Activated naive CD4-positive, alpha-beta T cell treated with anti-CD3 and anti-CD28 coated beads for 36 hours (primary cell): ENCODE measurements around the gene DGKI. TPM values are rescaled to one million over a fixed set of nuclear protein-coding genes. Genes with fewer than 3 reads are reported as not detected.

Experiments used
- CTCF ChIA-PET: fragments of 350-600 bp; sonication (Branson Sonifier 250); formaldehyde crosslinking; loops from one replicate; lab custom pipeline; 2021; ENCODE audit warnings: antibody characterized with exemption; lab: Charles Lee
- DNase-seq: peaks from one replicate; pipeline ENCODE4 v3.0.0-alpha.2; 2020
- H3K27ac Mint-ChIP-seq: one replicate; pipeline ENCODE4 v1.8.0; 2021; ENCODE audit warnings: mild to moderate bottlenecking, mixed read lengths
- H3K27me3 Mint-ChIP-seq: one replicate; pipeline ENCODE4 v1.8.0; 2021; ENCODE audit warnings: low read depth, mixed read lengths
- H3K36me3 Mint-ChIP-seq: one replicate; pipeline ENCODE4 v1.8.0; 2021; ENCODE audit warnings: low read depth, mixed read lengths
- H3K4me1 Mint-ChIP-seq: one replicate; pipeline ENCODE4 v1.8.0; 2021; ENCODE audit warnings: low read depth, mixed read lengths
- H3K4me3 Mint-ChIP-seq: one replicate; pipeline ENCODE4 v1.8.0; 2021; ENCODE audit warnings: mild to moderate bottlenecking, moderate library complexity, mixed read lengths
- H3K9me3 Mint-ChIP-seq: one replicate; pipeline ENCODE4 v1.8.0; 2021; ENCODE audit warnings: mixed read lengths
- intact Hi-C: fragments of 100-400 bp; cut with micrococcal nuclease; formaldehyde crosslinking; loops from one replicate; pipeline ENCODE4 v1.15.1; 2023
- total RNA-seq, 2 experiments: library from RNA; stranded (reverse); gene quantifications; one replicate each; pipeline ENCODE4 v1.2.3, GENCODE V29; 2021

DGKI gene
- total RNA-seq, 2 experiments from 2014 or later: 2.0 to 2.7 TPM

DNA sequence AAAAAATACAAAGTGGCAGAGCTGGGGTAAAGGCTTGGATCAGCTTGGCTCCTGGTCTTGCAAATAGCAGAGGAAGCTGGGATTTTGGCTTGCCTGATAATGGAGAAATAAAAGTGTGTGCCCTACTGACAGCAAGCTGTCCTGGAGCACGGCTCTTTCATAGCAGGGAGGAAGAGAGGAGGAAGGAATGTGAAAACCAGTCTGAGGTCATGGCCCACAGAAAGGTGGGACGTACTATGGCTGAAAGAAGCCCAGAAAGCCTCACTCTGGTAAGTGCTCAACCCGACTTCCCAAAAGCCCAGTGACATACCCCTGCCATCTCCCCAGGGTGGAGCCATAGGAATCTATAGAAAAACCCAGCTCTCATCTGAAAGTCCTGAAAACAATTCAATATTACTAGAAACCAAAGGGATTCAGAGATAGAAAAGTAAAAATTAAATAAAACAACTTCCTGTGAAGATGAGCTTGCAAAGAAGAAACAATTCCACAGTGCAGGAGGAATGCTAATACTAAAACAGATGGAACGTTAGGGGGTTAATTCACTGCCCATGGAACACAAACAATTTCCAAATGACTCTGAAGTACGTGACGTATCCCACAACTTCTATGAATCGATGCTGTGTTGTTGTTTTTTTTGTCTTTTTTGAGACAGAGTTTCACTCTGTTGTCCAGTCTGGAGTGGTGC lies 256.6 kb downstream of the DGKI start:
- Mint-ChIP-seq H3K4me1 (no peaks in the 10 kb centered on the region), H3K4me3 (no peak overlapping the region), H3K27ac (no peak overlapping the region), H3K9me3 (no peaks in the 10 kb centered on the region), H3K36me3 (no peaks in the 10 kb centered on the region), H3K27me3 (no peaks in the 10 kb centered on the region)
- CTCF ChIA-PET: interaction anchor here (0.7 to 0.9 kb wide), 2 partner anchors 13 to 15 kb away, joined by 3 to 4 read pairs; no protein-coding TSS in a partner anchor
- no peak for DNase-seq
- intact Hi-C loops: loop anchor here (10.0 kb wide), 1 partner anchor 1185 kb away; no protein-coding TSS in a partner anchor

DNA sequence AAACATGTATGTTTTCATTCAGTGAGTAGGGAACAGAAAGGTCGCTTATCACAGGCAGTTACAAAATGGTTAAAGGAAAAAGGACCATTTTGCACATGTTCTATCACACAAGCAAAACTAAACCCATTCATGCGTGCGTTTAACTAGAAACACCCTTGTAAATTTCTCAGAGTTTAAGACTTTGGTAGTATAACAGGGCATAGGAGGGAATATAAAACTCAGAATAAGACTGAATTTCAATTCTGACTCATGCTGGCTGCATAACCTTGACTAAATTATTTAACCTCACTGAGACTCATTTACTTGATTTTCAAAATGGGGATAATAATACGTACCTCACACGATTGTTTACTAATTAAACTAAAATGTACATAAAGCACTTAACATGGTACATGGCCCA lies 259.4 kb downstream of the DGKI start:
- intact Hi-C loops: no loop called here
- CTCF ChIA-PET: no interaction called here
- H3K4me1 Mint-ChIP-seq: no peaks in the 10 kb centered on the region
- peaks cover 3% of the 10 kb centered on the region for H3K27me3 Mint-ChIP-seq
- no peaks in the 10 kb centered on the region for H3K36me3 Mint-ChIP-seq
- H3K9me3 Mint-ChIP-seq: no peaks in the 10 kb centered on the region
- H3K27ac Mint-ChIP-seq: no peak overlapping the region
- no peak overlapping the region for H3K4me3 Mint-ChIP-seq
- DNase-seq: no peak

DNA sequence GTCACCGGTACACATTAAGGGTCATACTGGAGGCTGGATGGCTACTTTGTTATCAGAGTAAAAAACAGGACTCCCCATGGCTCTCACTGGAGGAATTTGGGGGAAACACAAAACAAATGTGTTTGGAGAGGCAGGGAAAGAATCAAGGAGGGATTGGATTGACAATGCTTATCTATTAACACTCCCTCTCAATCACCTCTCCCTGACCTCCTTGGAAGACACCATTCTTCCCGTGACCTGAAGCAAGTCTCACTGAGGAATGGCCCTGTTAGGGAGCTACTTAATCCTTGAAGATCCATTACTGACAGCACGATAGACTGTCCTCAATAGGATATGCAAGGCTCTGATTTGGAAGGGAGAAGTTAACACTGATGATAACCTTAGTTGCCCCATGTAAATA lies 261.2 kb downstream of the DGKI start:
- no peak for DNase-seq
- Mint-ChIP-seq H3K27ac (no peak overlapping the region), H3K27me3 (peaks cover 3% of the 10 kb centered on the region), H3K9me3 (no peaks in the 10 kb centered on the region), H3K4me1 (no peaks in the 10 kb centered on the region), H3K36me3 (no peaks in the 10 kb centered on the region), H3K4me3 (no peak overlapping the region)
- intact Hi-C loops: no loop called here
- CTCF ChIA-PET: no interaction called here

DNA sequence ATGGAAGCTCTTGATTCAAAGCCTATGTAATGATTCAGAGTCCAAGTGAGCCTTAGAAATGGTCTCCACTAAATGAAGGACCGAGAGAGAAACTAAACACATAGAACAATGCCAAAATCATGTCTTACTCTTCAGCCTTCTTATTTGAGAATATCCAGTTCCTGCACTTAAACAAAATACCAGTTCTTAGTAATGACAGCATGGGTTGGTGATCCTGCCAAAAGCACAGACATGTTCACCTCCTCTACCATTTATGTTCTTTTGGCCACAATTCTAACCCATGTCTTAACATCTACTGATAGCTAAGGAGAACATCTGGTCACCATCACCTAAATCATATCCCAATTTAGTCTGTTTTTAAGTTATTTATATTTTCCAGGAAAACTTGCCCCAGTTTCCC lies 263.6 kb downstream of the DGKI start:
- CTCF ChIA-PET: interaction anchor here (0.5 kb wide), 1 partner anchor 17 kb away, joined by 3 read pairs; no protein-coding TSS in a partner anchor
- peaks cover 7% of the 10 kb centered on the region for H3K27me3 Mint-ChIP-seq
- no peak overlapping the region for H3K4me3 Mint-ChIP-seq
- no peak overlapping the region for H3K27ac Mint-ChIP-seq
- intact Hi-C loops: no loop called here
- no peaks in the 10 kb centered on the region for H3K36me3 Mint-ChIP-seq
- no peaks in the 10 kb centered on the region for H3K9me3 Mint-ChIP-seq
- no peaks in the 10 kb centered on the region for H3K4me1 Mint-ChIP-seq
- no peak for DNase-seq

DNA sequence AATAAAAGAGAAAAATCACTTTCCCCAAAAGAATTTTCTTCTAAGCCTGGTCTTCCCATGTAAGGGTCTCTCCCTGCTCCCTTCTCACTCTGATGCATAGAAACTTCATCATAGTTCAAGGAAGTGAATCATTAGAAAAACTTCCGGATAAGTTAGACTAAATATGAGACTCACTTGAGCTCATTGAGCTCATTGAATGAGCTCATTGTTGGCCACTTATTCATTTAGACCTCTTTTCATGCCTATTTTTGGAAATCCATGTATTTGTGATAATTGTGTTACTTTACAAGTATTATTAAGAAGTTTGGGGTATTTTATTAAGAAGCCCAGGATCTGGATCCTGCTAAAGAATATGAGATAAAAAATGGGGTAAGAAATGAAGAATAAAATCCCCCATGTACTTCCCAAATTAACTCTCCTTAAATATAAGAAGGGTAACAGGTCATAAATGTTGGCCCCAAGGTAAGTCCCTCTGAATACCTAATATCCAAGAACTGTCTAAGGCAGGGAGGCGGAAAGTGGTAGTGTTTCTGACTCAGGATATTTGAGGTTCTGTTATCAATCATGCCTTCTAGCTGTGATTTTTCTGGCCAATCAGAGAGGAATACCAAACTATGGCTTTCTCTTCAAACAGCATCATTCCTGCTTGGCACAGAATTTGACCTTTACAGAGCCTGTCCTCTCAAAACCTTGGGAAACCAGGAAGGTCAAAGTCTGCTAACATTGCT lies 266.7 kb downstream of the DGKI start:
- CTCF ChIA-PET: interaction anchor here (0.8 to 1.0 kb wide), 2 partner anchors 12 to 76 kb away, joined by 3 to 4 read pairs; no protein-coding TSS in a partner anchor
- Mint-ChIP-seq H3K4me3 (no peak overlapping the region), H3K9me3 (no peaks in the 10 kb centered on the region), H3K27me3 (peaks cover 13% of the 10 kb centered on the region), H3K36me3 (no peaks in the 10 kb centered on the region), H3K27ac (no peak overlapping the region), H3K4me1 (no peaks in the 10 kb centered on the region)
- intact Hi-C loops: no loop called here
- no peak for DNase-seq

DNA sequence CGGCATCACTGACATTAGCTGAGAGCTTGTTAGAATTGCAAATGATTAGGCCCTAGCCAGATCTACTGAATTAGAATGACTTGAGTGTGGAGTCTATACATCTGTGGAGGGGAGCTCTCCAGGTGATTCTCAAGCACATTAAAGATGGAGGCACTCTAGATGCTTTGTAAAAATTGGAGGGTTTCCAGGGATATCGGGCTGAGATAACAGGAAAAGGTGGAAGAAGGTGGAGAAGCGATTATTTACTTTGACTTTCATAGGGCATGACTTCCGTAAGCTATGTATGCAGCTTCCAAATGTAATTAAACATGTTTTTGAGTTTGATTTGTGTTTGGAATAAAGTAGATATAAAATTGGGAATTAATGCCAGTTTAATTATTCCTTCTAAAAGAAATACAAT lies 268.2 kb downstream of the DGKI start:
- no peaks in the 10 kb centered on the region for H3K4me1 Mint-ChIP-seq
- CTCF ChIA-PET: no interaction called here
- intact Hi-C loops: no loop called here
- H3K9me3 Mint-ChIP-seq: no peaks in the 10 kb centered on the region
- H3K36me3 Mint-ChIP-seq: no peaks in the 10 kb centered on the region
- peaks cover 13% of the 10 kb centered on the region for H3K27me3 Mint-ChIP-seq
- DNase-seq: no peak
- no peak overlapping the region for H3K4me3 Mint-ChIP-seq
- H3K27ac Mint-ChIP-seq: no peak overlapping the region

DNA sequence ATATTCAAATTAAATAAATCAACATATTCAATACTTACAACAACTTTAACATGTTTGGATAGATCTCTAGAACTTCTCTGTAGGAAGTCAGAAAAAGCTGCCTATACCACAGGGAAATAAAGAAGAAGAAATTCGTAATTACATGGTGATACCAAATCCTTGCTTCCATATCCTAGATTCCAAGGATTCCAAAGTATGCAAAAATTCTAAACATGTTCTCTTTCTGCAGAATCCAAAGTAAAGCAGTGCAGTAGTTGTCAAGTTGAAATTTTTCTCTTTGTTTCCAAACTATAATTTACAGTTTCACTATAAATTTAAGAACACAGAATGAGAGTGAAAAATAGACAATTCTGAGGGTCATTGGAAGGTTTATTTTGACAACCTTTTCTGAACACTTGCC lies 269.6 kb downstream of the DGKI start:
- intact Hi-C loops: no loop called here
- DNase-seq: no peak
- Mint-ChIP-seq H3K36me3 (no peaks in the 10 kb centered on the region), H3K4me3 (no peak overlapping the region), H3K4me1 (no peaks in the 10 kb centered on the region), H3K27ac (no peak overlapping the region), H3K9me3 (no peaks in the 10 kb centered on the region), H3K27me3 (peaks cover 10% of the 10 kb centered on the region)
- CTCF ChIA-PET: no interaction called here

DNA sequence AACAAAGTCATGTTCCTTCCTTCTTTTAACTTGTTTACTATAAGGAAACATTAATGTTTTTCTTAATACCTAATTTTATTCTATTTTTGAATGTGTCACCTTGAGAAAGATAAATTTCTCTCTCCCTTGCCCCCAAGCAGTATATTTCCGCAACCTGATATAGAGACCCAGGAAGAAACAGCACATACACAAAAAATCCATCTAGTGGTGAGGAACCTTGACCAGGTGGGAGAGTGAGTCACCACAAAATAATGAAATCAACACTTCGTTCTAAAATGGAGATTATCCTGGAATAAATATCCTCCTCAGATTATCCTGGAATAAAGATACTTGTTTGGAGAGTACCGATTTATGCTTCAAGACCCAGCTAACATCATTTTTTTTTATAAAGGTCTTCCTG lies 270.3 kb downstream of the DGKI start:
- no peak overlapping the region for H3K27ac Mint-ChIP-seq
- no peak overlapping the region for H3K4me3 Mint-ChIP-seq
- H3K27me3 Mint-ChIP-seq: peaks cover 10% of the 10 kb centered on the region
- CTCF ChIA-PET: no interaction called here
- no peak for DNase-seq
- intact Hi-C loops: no loop called here
- no peaks in the 10 kb centered on the region for H3K36me3 Mint-ChIP-seq
- H3K9me3 Mint-ChIP-seq: no peaks in the 10 kb centered on the region
- no peaks in the 10 kb centered on the region for H3K4me1 Mint-ChIP-seq

DNA sequence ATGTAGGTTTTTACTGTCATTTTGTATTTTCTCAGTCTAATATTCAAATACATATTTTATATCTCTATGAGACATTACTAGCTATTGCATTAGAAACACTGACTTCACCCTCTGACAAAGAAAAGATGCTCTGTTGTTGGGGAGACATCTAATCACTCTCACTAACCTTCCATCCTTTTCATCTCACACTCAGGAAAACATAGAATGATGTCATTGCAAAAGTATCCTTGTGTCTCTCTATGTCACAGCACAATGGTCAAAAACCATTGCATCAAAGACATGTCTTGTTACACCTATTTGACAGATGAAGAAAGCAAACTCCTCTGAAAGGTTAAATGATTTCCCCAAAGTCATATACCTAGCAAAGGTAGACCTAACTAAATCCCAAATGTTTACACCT lies 272.0 kb downstream of the DGKI start:
- CTCF ChIA-PET: no interaction called here
- intact Hi-C loops: no loop called here
- DNase-seq: no peak
- Mint-ChIP-seq H3K27me3 (peaks cover 10% of the 10 kb centered on the region), H3K4me1 (no peaks in the 10 kb centered on the region), H3K9me3 (no peaks in the 10 kb centered on the region), H3K4me3 (no peak overlapping the region), H3K27ac (no peak overlapping the region), H3K36me3 (no peaks in the 10 kb centered on the region)

DNA sequence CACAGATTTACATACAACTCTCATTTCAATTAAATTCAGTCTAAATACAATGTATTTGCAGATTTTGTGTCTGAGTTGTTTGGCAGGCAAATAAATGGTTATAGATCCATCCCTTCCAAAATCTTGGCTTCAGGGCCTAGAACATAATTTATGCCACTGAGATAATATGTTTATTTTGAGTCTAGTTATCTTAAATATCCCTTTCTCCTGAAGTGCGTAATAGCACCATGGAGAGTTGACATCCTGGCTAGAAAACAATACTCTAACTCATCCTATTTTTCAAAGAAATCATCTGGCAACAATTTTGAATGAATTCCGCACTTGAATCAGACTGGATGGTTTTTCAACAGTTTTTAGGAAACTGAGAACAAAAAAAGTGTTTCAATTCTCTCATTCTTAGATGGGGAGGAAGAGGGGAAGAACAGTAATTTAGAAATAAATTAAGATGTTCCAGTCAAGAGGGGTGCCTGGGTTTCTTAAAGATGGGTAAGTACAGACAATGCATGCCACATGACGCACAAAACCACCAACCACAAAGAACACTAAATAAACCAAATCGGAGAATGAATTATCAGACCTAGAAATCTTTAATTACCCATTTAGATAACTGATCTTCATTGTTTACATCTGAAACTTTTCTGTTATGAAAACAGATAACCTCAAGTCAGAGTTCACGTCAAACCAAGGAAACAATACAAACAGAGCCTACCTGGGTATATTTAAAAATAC lies 274.6 kb downstream of the DGKI start:
- Mint-ChIP-seq H3K4me3 (no peak overlapping the region), H3K27ac (no peak overlapping the region), H3K36me3 (no peaks in the 10 kb centered on the region), H3K9me3 (no peaks in the 10 kb centered on the region), H3K4me1 (no peaks in the 10 kb centered on the region), H3K27me3 (no peaks in the 10 kb centered on the region)
- no peak for DNase-seq
- CTCF ChIA-PET: no interaction called here
- intact Hi-C loops: no loop called here

DNA sequence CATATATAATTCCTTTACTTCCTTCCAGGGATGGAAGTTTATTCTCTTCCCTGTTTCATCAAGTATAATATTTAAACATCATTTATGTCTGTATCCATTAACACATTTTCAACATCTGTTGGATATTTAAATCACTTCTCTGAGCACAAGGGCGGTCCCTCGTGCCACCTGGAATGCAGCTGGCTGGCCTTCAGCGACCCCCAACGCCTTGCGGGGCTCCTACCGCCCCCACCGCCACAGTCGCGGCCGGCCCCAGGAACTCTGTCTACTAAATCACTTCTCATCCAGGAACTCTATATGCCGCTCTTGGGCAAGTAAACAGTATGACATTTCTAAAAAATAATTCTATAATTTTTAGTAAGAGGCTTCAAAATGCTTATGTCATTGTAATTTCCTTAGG lies 282.1 kb downstream of the DGKI start:
- Mint-ChIP-seq H3K27me3 (peaks cover 1% of the 10 kb centered on the region), H3K4me1 (no peaks in the 10 kb centered on the region), H3K9me3 (peaks cover 2% of the 10 kb centered on the region), H3K4me3 (no peak overlapping the region), H3K36me3 (no peaks in the 10 kb centered on the region), H3K27ac (no peak overlapping the region)
- CTCF ChIA-PET: no interaction called here
- intact Hi-C loops: no loop called here
- no peak for DNase-seq

DNA sequence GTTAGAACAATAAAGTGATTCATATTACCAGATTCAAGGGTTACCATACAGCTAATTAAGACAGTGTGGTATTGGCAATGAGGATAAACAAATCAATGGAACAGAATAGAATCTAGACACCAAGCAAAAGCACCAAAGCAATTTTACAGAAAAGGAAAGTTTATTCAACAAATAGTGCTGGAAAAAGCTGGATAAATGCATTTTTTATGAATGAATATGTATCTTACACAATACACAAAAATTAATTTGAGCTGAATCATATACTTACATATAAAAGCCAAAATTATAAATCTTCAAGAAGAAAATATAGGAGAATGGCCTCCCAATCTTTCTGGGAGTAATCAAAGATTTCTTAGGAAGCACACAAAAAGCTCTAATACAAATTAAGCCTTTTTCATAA lies 282.8 kb downstream of the DGKI start:
- Mint-ChIP-seq H3K4me1 (no peaks in the 10 kb centered on the region), H3K27ac (no peak overlapping the region), H3K27me3 (peaks cover 1% of the 10 kb centered on the region), H3K9me3 (peaks cover 2% of the 10 kb centered on the region), H3K36me3 (no peaks in the 10 kb centered on the region), H3K4me3 (no peak overlapping the region)
- intact Hi-C loops: no loop called here
- no peak for DNase-seq
- CTCF ChIA-PET: no interaction called here
